Hematopoietic multipotent progenitor cell treated with erythropoietin and hydrocortisone succinate and interleukin-3 and kit ligand, for 4 days (in vitro differentiated cells): Measurements from ENCODE around the gene NMUR1.

ENCODE experiments used
- DNase-seq: peaks from one replicate; pipeline ENCODE4 v3.0.0-alpha.2; 2015

The NMUR1 gene

GRCh38 chr2:231525248-231526163 is 4.7 kb downstream of the NMUR1 start:
- no peak for DNase-seq

GRCh38 chr2:231524477-231525247 is 5.6 kb downstream of the NMUR1 start:
- no peak for DNase-seq

- peak; percentile 64 for DNase-seq
Measured at GRCh38 chr2:231523451-231524285, 6.6 kb downstream of the NMUR1 start.

DNA sequence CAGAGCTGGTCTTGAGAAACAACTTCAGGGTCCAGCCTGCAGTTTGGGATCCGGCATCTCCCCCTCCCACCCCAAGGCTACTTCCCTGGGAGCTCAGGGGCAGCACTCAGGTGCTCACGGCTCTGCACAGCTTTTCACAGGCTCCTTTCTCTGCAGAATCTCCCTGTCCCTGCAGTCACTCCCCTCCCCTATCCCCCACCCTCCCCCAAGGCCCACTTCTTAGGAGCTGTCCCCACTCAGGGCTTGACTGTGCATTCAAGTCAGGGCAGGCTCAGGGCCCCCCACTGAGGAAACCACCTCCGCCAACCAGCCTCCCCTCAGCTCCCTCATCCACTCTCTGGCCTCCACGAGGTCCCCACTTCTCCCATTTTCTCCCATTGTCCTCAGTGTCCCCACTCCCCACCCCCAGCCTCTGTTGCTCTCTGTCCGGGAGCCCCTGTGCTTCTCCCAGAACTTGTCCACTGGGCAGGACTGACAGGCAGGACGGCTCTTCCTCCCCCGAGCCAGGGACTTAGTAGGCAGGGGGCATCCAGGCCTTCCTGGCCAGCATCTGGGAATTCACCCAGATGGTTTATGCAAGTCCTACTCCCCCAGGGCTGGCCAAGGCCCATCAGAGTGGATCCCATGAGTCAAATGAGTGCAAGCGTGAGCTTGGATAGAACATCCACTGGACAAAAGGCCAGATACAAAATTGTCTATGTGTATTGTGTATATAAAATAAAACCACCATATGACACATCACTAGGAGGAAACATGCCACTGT is 7.6 kb downstream of the NMUR1 start:
- DNase-seq = no peak

DNA sequence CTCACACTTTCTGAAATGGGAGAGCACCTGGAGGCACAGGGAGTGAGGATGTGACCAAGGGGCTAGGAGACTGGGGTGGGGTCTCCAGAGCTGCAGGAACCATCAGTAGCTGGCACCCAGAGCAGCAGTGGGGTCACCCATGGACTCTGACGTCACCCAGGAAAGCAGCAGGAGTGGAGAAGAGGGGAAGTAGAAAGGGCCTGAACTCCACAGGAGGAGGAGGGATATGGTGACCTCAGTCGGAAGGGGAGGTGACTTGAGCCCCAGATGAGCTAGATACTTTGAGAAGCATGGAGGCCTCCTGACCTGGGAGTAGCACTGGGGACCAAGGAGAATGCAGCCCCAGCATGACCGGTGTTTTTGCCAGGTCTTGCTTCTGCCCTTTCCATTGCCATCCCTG is 8.8 kb downstream of the NMUR1 start:
- no peak for DNase-seq

DNA sequence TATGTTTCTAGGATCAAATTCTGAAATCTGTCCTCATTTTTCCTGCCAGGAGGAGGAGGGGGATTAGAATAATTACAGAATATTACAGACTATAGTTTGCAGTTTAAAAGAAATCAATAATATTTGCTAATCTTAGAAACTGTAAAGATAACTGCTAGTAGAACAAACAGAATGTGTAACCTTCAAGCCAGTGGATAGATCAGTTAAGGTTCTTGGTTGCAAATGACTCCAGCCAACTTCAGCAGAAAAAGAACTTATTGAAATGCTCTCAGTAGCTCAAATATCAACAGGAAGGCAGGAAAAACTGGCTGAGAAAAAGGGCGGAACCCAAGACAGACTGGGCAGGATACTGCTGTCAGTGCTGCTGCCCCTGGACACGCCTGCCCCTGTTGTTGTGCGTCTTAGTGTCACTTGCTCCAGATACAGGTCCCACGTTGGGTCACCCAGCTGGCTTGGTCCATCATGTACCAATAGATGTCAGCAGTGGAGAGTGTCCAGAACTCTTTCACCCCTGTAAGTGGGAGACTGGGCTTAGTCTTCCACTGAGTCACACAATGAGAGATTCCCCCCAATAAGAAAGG is 10.2 kb downstream of the NMUR1 start:
- no peak for DNase-seq

DNA sequence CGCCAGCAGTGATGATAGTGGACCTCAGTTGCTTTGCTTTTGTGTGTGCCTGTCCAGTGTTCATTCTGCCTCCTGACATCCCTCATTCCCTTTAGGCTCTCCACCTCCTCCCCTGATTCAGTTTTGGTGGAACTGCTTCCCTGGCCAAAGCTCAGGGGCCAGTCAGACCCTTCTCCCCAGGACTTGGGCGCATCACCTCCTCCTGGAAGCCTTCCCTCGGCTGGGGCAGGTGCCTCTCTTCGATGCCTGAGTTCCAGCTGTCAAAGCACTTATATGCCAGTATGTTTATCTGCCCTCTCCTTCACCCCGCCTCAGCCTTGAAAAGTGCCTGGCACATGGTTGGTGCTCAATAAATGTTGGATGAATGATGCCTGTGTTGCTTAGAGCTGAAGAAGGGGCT is 11.5 kb downstream of the NMUR1 start:
- no peak for DNase-seq

GRCh38 chr2:231515603-231516002 is 14.6 kb downstream of the NMUR1 start:
- peak; percentile 37 for DNase-seq

- DNase-seq = peak; percentile 28
Measured at GRCh38 chr2:231514951-231515297, 15.3 kb downstream of the NMUR1 start.

GRCh38 chr2:231514225-231514950 is 15.9 kb downstream of the NMUR1 start:
- peak; percentile 99 for DNase-seq

DNA sequence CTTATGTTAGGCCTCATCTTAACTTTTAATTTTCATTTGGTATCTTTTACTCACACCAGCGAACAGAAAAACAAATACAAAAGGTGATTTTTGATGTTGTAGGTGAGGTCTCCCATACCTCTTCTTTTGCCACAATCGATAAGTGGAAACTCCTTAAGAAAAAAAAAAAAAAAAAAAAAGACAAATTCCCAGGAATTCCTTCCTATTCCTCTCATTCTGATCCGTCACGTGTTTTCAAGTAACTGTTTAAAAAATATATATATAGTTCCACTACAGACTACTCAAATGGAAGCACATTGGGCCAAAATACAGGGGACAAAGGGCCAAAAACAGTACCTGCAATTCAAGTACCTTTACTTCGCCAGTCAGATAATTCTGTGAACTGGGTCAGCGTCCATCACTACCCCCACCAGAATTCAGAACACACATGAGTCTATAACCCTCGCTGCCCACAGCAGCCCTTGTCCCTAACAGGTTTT is 16.5 kb downstream of the NMUR1 start:
- DNase-seq = no peak

GRCh38 chr2:231512222-231512621 is 18.0 kb downstream of the NMUR1 start:
- no peak for DNase-seq

DNA sequence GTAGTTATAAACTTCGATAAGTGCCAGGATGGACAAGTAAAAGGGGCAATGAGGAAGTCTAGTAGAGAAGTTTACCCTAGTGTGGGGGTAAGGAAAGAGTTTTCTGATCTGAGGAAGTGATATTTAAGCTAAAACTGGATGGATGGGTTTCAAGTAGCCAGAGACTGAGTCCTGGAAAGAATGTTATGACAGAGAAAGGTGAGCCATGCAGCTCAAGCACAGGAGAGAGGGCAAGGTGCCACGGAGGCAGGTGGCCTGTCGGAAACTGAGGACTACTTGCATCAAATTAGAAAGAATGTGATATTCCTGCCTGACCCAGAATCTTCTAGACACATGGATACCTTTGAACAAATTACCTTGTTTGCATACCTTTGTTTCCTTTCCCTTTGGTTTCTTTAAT is 26.5 kb downstream of the NMUR1 start:
- no peak for DNase-seq

DNA sequence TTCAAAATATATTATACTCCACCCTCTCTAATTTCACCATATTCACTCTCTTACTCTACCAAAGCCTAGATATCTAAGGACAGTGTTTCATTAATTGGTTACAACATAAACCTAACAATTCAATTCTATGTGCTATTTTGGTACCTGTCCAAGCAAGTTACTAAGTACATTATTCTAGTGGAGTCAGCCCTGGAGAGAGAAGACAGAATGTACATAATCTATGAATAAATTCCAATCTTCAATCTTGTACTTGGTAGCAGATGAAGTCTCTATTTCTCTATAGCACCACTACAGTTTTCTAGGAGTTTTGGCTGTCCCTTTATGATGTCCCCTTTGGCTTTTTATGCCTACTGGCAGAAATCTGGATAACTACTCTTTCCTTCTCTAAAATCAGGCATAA is 27.6 kb downstream of the NMUR1 start:
- no peak for DNase-seq

DNA sequence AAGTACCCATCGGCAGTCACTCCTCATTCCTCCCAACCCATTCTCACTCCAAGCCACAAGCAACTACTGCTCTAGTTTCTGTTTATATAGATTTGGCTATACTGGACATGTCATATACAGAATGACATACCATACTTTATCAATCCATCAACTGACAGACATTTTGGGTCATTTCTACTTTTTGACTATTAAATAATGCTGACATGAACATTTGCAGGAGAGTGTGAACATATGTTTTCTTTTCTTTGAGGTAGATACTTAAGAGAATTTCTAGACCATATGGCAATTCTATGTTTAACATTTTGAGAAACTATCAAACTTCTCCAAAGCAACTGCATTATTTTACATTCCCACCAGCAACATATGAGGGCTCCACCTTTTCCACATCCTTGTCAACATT is 32.6 kb downstream of the NMUR1 start:
- no peak for DNase-seq

DNA sequence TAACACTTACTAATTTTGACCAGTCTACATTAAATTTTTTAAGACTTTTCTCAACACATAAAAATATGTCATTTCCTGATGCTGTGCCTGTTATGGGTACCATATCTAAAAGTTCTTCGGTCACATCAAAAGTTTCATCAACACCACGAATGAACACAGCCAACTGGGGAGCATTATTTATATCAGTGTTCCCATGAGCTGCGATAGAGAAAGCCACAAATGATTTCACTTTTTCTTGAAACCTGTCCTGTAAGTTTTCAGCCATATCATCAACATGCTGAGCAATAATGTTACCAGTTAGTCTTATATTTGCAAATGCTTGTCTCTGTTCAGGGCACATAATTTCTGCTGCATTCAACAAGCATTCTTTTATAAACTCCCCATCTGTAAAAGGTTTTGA is 35.6 kb downstream of the NMUR1 start:
- DNase-seq = no peak

GRCh38 chr2:231490801-231491200 is 39.4 kb downstream of the NMUR1 start:
- DNase-seq = no peak

- DNase-seq = no peak
Measured at GRCh38 chr2:231489990-231490389, 40.3 kb downstream of the NMUR1 start.

GRCh38 chr2:231488331-231488730 is 41.9 kb downstream of the NMUR1 start:
- no peak for DNase-seq

- no peak for DNase-seq
Measured at GRCh38 chr2:231486851-231487596, 43.2 kb downstream of the NMUR1 start.
